HG03025 (cell line): ENCODE results near the gene ANKRD11.

Experiments used
- ATAC-seq: cut with Tn5 transposase; IDR thresholded peaks from one replicate; pipeline ENCODE4 v1.9.1; 2021; ENCODE audit warnings: mild to moderate bottlenecking, moderate library complexity; ENCODE audit not compliant: unreplicated experiment, low FRiP score

Gene ANKRD11

GRCh38 chr16:89319886-89320781 lies 170.2 kb downstream of the ANKRD11 start:
- ATAC-seq: no peak

DNA sequence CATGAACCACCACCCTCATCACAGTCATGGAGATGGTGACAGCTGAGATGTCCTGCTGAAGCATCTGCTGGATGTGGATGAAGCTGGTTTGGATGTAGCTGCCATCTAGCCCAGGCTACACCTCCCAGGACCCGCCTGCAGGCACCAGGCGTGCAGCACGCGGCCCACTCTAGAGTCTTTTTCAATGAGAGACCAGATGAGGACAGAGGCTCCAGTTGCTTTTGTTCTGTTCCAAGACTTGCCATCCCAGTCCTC lies 170.8 kb downstream of the ANKRD11 start:
- ATAC-seq: no peak

DNA sequence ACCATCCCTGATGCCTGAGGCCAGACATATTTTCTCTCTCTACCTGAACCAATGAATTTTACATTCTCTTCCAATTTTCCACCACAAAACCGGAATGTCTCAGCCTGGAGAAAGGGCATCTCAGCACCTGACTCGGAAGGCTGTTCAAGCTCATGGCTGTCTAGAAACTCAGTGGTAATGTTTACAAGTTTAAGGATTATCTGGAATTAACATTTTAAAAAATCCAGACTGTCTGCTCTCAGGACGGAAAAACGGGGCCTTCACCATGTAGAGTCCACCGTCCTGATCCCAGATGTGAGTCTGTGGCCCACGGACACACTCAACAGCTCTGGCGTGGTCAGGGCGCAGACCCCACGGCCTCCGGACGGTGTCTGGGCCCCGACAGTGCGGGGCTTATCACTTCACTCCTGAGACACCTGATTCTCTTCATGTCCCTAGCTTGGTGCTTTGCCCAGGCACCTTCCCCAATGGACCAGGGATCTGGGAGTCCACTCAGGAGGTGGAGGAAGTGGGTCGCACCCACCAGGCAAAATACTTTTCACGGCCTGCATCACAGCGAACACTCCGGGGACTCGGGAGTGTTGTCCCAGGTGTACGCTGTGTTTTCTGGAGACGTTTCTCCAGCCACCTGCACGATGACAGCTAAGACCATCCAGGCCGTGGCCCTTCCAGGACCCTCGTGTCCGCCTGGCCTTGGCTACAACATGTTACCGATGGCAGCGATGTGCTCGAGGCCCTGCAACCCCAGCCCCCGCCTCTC lies 171.3 kb downstream of the ANKRD11 start:
- ATAC-seq: no peak

- no peak for ATAC-seq
Measured at GRCh38 chr16:89318430-89318758, 172.0 kb downstream of the ANKRD11 start.

DNA sequence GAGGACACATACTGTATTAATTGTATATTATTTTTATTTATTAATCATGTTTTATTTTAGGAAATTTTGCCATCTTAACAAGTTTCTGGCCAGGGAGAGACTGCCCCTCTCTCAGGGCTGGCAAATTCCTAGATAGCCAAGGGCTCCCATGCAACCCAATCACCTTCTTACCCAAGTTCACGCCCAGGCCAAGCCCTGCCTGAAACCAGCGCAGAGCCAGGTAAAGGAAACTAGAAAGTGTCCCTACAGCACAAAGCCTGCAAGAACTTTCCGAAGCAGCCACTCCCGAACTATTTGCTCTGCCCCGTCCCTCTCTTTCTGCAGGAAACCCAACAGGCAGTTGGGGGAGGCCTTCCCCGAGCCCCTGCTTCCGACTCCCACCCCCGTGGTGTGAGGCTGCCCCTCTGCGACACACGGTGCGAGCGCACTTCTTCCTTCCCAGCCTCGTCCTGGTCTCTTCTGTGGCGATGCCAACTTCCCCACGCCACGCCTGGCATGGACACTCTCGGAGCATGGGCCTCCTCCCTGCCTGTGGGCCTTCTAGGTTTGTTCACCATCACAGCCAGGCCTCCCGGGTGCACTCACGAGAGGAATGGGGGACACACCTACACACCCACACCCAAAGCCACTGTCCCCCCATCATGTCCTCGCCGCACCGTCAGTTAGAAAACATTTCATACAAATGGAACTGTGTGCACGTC lies 172.5 kb downstream of the ANKRD11 start:
- no peak for ATAC-seq

DNA sequence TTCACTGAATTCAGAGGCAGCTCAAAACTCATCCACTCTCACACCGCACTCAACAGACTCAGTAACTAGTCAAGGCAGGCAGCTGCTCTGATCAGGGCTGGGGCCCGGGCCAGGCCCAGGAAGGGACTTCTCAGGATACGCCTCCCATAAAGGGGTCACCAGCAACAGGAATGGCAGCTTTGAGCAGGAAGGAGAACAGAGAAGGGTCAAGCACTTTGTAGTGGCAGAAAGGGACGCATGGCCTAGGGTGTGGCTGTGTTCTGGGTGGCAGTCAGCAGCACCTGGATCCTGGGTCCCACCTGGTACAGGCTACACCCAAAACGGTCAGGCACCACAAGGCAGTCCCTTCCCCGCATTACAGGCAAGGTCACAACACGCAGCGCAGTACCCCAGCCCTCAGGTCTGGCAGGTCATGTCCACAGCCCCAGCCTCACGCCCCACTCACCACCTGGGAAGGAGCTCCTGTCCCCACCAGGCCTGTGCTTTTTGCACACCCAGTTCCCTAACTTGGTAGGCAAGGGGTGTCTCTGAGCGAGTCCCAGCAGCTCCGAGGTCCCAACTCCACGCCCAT lies 173.2 kb downstream of the ANKRD11 start:
- no peak for ATAC-seq

- ATAC-seq: no peak
Measured at GRCh38 chr16:89316701-89317100, 173.7 kb downstream of the ANKRD11 start.

DNA sequence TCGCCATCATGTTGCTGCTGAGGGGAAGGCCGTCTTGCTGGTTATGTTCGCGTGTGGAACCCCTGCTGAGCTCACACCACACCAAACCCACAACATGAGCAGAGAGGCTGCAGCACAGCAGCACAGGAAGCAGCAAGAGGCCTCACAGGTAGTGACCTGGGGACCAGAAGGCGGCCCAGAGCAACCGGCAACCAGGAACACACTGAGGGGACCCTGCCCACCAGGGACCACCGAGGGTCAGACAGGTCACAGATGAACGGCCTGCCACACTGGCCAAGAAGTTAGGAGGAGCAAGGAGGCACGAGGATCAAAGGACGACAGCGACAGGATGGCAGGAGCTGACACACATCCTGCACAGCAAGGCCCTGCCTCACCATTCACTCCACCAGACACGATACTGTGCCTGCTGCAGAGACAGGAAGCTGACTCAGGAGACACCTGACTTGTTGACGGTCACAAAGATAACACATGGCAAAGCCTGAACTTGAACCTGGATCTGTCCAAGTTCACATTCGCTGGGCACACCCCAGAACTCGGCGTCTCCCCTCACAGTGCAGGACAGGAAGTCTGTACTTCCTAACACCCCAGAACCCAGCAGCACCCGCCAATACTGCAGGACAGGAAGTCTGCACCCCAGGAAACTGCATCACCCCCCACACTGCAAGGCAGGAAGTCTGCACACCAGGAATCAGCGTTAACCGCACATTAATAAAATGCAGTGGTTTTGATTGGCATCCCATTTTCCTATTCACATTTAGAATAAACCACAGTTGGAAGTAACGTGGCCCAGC lies 174.4 kb downstream of the ANKRD11 start:
- ATAC-seq: no peak

DNA sequence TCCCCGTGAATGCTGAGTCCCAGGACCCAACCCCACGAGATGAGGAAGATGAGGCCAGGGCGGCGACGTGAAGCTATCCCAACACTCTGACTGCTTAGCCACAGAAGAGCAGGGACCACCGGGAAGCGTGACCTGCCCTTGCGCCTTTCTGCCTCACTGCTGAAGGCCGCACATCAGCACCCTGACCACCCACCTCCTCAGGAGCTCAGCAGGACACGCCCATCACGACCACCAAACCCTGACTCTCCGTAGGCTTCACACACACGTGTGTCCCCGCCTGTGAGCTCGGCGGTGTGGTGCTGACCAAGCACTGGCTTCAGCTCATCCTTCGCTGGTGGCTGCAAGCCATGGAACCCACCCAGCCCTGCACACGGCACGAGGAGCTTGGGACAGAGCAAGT lies 175.1 kb downstream of the ANKRD11 start:
- no peak for ATAC-seq

- no peak for ATAC-seq
Measured at GRCh38 chr16:89314854-89315253, 175.5 kb downstream of the ANKRD11 start.

GRCh38 chr16:89314357-89314756 lies 176.0 kb downstream of the ANKRD11 start:
- no peak for ATAC-seq

GRCh38 chr16:89313583-89313982 lies 176.8 kb downstream of the ANKRD11 start:
- ATAC-seq: no peak

- no peak for ATAC-seq
Measured at GRCh38 chr16:89312598-89313299, 177.6 kb downstream of the ANKRD11 start.

- no peak for ATAC-seq
Measured at GRCh38 chr16:89312194-89312593, 178.2 kb downstream of the ANKRD11 start.

- ATAC-seq: no peak
Measured at GRCh38 chr16:89311636-89312035, 178.7 kb downstream of the ANKRD11 start.

DNA sequence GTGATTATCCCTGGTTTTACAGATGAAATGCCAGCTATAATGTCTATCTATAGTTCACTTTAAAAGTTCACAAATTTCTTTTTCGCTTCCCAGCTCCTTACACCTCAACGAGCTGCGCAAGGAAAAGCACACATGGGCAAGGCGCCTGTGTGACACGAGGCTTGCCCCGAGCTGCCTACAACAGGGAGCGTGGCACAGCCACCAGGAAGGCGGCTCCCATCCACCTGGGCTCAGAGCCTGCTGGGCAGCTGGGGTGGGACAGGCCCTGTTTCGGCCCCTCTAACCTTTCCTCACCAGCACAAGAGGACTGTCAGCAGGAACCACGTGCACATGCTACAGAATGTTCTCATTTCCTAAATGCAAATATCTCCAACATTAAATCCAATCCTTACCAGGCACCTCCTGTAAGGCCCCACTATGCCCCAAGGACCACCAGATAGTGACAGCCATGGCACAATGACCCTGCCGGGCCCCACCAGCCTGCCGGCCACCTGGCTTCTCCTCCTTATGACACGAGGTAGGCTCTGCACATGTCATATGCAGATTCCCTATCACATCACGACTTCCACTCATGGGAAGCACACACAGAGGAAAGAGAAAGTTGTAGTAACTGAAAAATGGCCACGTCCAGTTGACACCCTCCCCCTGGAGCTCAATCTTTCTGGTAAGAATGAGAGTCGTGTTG lies 180.8 kb downstream of the ANKRD11 start:
- no peak for ATAC-seq

- ATAC-seq: no peak
Measured at GRCh38 chr16:89308391-89309333, 181.7 kb downstream of the ANKRD11 start.

- ATAC-seq: no peak
Measured at GRCh38 chr16:89307421-89307805, 182.9 kb downstream of the ANKRD11 start.
